Psoas muscle (tissue), 8 donors: ENCODE data around the gene AKR7A2. TPM values are rescaled to one million over a fixed set of nuclear protein-coding genes. Genes with fewer than 3 reads are reported as not detected.
"Not testable (repeated sequence)": the region's sequence is repeated elsewhere in the genome, so short reads cannot be mapped to it uniquely, and the experiment has no call there.

Source experiments
- ATAC-seq, 4 donors: fragments of 200-7000 bp; cut with Tn5 transposase; one replicate each; pipeline ENCODE4 v1.9.1; 2020; ENCODE audit warnings: moderate library complexity in 3 of 4, mild to moderate bottlenecking in 2 of 4
- DNase-seq, 2 donors: peaks; one replicate each; pipeline ENCODE4 v3.0.0-alpha.2; 2020
- H3K27ac ChIP-seq: fragments of 200-600 bp; one replicate; pipeline ENCODE4 v1.8.0; 2022
- H3K27me3 ChIP-seq, 3 donors: fragments of 200-600 bp in 1 of 3; one replicate each; pipeline versions ENCODE4 v1.6.1 to v1.8.0; 2013 to 2022; ENCODE audit warnings: low read length in 2 of 3, mild to moderate bottlenecking in 2 of 3, moderate library complexity in 1 of 3; ENCODE audit not compliant: insufficient read depth in 3 of 3
- H3K36me3 ChIP-seq, 2 donors: fragments of 200-600 bp in 1 of 2; one replicate each; pipeline versions ENCODE4 v1.6.1 to v1.8.0; 2013 to 2022; ENCODE audit warnings: low read depth in 1 of 2, mild to moderate bottlenecking in 1 of 2, moderate library complexity in 1 of 2; ENCODE audit not compliant: insufficient read depth in 1 of 2
- H3K4me1 ChIP-seq: fragments of 200-600 bp; one replicate; pipeline ENCODE4 v1.8.0; 2022
- H3K4me3 ChIP-seq: fragments of 200-600 bp; one replicate; pipeline ENCODE4 v1.8.0; 2022; ENCODE audit warnings: mild to moderate bottlenecking
- H3K9me3 ChIP-seq: fragments of 200-600 bp; one replicate; pipeline ENCODE4 v1.8.0; 2022
- WGBS, 3 donors: extraction: QIAGEN DNeasy Blood & Tissue Kit; methylation state at CpG; one replicate each; pipeline versions ENCODE4 v1.1.6 to v1.1.7; 2013; 5-methylcytosine and 5-hydroxymethylcytosine counted together
- intact Hi-C, 2 donors: fragments of 100-400 bp; cut with DNase I; formaldehyde crosslinking; loops; one replicate each; pipeline versions ENCODE4 v1.11.0 to v1.14.2; 2022
- polyA plus RNA-seq, 3 donors: library from polyadenylated mRNA; stranded (reverse); fragments of 200-250 nt; gene quantifications; one replicate each; pipeline ENCODE4 v1.2.3, GENCODE V29; 2013
- total RNA-seq, 4 donors: library from RNA; stranded (reverse); fragmentation: NEBNext Ultra II Directional in 2 of 4; extraction: Animal tissue kit (Norgen Biotek cat#: 25700) in 2 of 4; gene quantifications; one replicate each; pipeline versions ENCODE4 v1.2.1 to v1.2.4, GENCODE V29; 2021 to 2023
- TF ChIP-seq, protein P1 (sequence below): fragments of 200-600 bp; IDR thresholded peaks from one replicate; pipeline ENCODE4 v1.8.0; 2022; ENCODE audit warnings: antibody characterized with exemption
- donor health status: healthy with polysubstance abuse.
- donor health status: DM: no; HTN: no; CAD: no; lungs with moderate emphysema.
- donor health status: Bipolar disorder and iron deficiency.
- donor health status: healthy.
- donor health status: DM: yes; HTN: yes; CAD: no.
- donor health status: DM: no; HTN: no; CAD: no.
- donor health status: DM: no; HTN: no; CAD: no.
- donor health status: DM: yes; HTN: yes; CAD: no.

Gene AKR7A2
- total and polyA plus RNA-seq, 7 donors: 24.6 to 52.2 (median 30.3) TPM

DNA sequence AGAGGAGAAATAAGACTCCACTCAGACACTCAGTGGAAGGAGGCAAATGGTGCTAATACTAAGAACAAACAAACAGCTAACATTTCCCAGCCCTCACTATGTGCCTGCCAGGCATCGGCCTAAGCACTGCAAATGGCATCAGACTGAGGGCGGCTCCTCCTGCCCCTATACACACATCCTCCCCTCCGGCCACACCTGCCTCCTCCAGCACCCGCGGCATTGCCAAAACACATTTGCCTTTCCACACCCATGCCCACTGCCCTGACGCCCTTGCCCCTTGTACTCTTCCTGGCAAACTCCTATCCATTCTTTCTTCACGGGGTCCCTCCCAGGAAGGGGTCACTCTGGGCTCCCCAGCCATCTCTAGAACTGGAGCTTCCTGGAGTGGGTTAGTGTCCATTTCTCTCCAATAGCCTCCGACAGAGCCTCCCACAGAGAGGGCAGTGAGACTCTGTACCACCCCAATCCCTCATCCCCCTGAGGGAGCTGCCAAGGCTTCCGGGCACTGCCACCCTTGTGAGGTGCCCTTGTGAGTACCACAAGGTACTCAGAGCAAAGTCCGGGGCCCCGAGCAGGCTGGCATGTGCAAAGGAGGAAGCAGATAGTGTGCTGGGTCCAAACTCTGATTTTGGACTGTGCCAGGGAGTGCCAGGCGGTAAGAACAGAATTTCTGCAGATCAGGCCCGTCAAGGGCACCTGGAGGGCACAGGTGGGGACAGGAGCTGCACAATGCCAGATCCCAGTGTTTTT is 24.3 kb downstream of the AKR7A2 start:
- intact Hi-C loops: no loop called here
- ATAC-seq (peak in 1 of 4 donors; percentile 5), DNase-seq (no peak)
- Histone ChIP-seq H3K27ac (no peak overlapping the region), H3K9me3 (no peaks in the 10 kb centered on the region), H3K4me1 (peaks cover 8% of the 10 kb centered on the region), H3K4me3 (no peak overlapping the region), H3K36me3 (no peaks in the 10 kb centered on the region), H3K27me3 (no peaks in the 10 kb centered on the region)
- WGBS, 3 donors: 85 to 92% (median 90%) methylated on average over 13 of the region's 13 CpGs
- TF ChIP-seq, protein P1, sequence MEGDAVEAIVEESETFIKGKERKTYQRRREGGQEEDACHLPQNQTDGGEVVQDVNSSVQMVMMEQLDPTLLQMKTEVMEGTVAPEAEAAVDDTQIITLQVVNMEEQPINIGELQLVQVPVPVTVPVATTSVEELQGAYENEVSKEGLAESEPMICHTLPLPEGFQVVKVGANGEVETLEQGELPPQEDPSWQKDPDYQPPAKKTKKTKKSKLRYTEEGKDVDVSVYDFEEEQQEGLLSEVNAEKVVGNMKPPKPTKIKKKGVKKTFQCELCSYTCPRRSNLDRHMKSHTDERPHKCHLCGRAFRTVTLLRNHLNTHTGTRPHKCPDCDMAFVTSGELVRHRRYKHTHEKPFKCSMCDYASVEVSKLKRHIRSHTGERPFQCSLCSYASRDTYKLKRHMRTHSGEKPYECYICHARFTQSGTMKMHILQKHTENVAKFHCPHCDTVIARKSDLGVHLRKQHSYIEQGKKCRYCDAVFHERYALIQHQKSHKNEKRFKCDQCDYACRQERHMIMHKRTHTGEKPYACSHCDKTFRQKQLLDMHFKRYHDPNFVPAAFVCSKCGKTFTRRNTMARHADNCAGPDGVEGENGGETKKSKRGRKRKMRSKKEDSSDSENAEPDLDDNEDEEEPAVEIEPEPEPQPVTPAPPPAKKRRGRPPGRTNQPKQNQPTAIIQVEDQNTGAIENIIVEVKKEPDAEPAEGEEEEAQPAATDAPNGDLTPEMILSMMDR: no peak

DNA sequence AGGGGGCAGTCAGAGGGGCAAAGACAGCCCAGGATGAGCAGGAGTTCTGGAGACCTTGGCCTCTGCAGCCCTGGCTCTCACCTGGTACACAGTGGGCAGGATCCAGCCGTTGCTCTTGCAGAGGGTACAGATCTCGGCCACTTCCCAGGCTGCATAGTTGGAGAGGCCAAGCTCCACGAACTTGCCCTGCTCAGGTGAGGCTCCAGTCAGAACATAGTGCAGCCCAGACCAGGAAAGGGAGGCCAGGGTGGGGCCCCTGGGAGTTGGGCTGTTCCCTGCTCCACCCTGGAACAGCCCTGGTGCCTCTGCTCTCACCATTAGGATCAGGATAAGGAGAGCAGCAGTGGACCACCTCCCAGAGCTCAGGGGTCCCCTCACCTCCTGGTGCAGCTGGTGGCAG is 26.1 kb downstream of the AKR7A2 start:
- H3K4me3 ChIP-seq, H3K9me3 ChIP-seq, H3K27ac ChIP-seq, DNase-seq, intact Hi-C loops, H3K27me3 ChIP-seq, ATAC-seq, H3K36me3 ChIP-seq, H3K4me1 ChIP-seq: not testable (repeated sequence)
- 75 to 91% (median 90%) methylated on average over 3 of the region's 3 CpGs for WGBS, 3 donors

DNA sequence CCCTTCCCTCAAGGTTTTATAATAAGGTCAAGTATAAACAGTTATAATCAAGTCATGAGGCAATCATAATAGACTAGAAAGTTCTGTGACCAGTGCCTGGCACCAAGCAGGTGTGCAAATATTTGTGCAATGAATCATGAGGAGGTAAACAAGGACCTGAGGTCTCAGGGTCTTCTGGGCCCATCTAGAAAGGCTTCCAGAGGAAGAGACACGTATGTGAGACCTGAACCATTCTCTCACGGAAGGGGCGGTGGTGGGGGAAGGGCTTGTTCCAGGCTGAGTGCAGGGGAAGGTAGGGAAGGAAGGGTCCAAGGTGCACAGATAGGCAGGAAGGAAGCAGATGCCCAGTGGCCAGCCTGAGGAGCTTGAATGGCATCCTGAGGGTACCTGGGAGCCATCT is 26.6 kb downstream of the AKR7A2 start:
- H3K27ac ChIP-seq, H3K4me3 ChIP-seq, H3K27me3 ChIP-seq, H3K36me3 ChIP-seq, H3K4me1 ChIP-seq, ATAC-seq, intact Hi-C loops, DNase-seq, H3K9me3 ChIP-seq: not testable (repeated sequence)
- 96 to 100% (median 96%) methylated on average over 3 of the region's 3 CpGs for WGBS, 3 donors

DNA sequence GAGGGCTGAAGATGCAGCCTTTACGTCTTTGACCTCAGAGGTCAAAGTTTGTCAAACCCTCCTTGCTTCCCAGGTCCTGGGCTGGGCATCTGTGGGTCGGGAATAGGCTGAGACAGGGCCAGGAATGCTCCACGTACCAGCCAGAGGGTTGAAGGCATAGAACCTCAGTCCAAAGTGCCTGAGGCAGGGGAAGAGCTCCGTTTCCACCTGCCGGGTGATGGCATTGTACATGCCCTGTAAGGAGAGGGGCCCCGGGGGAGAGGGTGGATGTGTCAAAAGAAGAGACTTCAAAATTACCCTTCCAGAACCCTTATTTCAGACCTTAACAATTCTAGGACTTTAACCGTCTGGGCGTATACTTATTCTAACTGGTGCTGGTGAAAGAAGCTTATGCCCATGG is 27.1 kb downstream of the AKR7A2 start:
- no peaks in the 10 kb centered on the region for H3K27me3 ChIP-seq
- no peak overlapping the region for H3K27ac ChIP-seq
- TF ChIP-seq, protein P1: no peak
- DNase-seq (no peak), ATAC-seq (no peak)
- intact Hi-C loops: no loop called here
- WGBS, 3 donors: 88 to 92% (median 90%) methylated on average over 8 of the region's 8 CpGs
- peaks cover 8% of the 10 kb centered on the region for H3K4me1 ChIP-seq
- H3K4me3 ChIP-seq: no peak overlapping the region
- H3K9me3 ChIP-seq: no peaks in the 10 kb centered on the region
- no peaks in the 10 kb centered on the region for H3K36me3 ChIP-seq

DNA sequence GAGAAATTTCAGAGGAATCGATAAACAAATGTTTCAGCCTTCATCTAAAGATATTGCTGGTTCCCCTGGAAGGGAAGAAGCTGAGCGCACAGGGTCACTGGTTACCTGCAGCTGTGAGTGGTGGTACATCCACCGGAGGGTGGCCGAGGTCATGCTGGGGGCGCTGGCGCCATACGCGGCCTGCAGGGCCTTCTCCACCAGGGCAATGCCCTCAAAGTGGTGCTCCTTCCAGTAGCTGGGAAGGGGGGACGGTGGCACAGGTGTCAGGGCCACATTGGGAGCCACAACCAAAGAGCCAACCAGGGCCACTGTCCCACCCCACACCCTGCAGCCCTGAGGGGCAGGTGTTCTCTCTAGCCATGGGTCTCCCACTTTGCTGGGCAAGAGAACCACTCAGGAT is 28.1 kb downstream of the AKR7A2 start:
- DNase-seq (no peak), ATAC-seq (no peak)
- TF ChIP-seq, protein P1: no peak
- 95 to 96% (median 96%) methylated on average over 9 of the region's 9 CpGs for WGBS, 3 donors
- Histone ChIP-seq H3K9me3 (no peaks in the 10 kb centered on the region), H3K27ac (no peak overlapping the region), H3K4me1 (peaks cover under 1% of the 10 kb centered on the region), H3K27me3 (no peaks in the 10 kb centered on the region), H3K36me3 (no peaks in the 10 kb centered on the region), H3K4me3 (no peak overlapping the region)
- intact Hi-C loops: no loop called here

DNA sequence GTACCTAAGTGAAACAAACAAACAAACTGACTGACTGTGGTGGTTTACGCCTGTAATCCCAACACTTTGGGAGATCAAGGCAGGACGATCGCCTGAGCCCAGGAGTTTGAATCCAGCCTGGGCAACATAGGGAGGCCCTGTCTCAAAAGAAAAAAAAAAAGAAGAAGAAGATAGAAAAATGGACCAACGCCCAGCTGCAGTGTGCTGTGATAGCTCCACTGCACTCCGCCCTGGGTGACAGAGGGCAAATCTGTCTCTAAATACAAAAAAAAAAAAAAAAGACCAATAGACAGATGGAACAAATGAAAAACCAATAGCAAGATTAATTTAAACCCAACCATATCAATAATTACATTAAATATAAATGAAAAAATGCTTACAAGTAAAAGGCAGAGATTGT is 37.3 kb downstream of the AKR7A2 start:
- no peak for DNase-seq
- no peaks in the 10 kb centered on the region for H3K36me3 ChIP-seq
- H3K27ac ChIP-seq: no peak overlapping the region
- intact Hi-C loops: no loop called here
- no peak for ATAC-seq
- peaks cover 0 to 6% (median 4%) of the 10 kb centered on the region in 3 donors for H3K27me3 ChIP-seq
- H3K9me3 ChIP-seq: no peaks in the 10 kb centered on the region
- WGBS, 3 donors: 94 to 96% (median 95%) methylated on average over 5 of the region's 5 CpGs
- no peak overlapping the region for H3K4me3 ChIP-seq
- TF ChIP-seq, protein P1: no peak
- no peaks in the 10 kb centered on the region for H3K4me1 ChIP-seq

DNA sequence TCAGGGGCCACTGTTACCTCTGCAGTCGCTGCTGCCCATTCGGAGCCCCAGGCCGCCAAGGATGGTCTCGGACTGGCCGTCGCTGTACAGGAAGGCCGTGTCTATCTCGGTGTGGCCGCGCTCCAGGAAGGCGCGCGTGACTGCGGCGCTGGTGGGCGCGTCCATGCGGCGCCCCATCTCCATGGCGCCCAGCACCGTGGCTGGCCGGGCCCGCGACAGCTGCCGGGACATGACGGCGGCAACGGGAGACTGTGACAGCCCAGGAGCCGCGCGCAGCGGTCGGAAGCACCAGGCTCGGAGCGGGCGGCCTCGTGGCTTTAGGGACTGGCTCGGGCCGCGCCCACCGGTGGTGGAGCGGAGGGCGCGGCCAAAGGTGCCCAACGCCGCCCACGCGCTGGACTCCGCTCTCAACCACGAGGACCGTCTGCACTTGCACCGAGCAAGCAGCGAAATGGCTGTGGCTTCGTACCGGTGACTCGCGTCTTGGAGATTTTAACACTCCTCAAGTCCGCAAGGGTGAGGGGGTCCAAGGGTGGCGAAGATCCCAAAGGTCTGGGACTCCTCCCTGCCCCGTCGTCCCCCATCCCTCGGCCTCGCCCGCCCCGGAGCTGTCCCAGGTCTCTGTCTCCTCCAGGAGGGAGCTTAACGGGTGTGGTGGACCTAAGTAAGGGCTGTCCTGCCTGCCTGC is 38.0 kb downstream of the AKR7A2 start:
- H3K27ac ChIP-seq, H3K4me1 ChIP-seq, intact Hi-C loops, DNase-seq, H3K36me3 ChIP-seq, H3K27me3 ChIP-seq, H3K9me3 ChIP-seq: not testable (repeated sequence)
- peak; percentile 63 to 81 (median 78) for ATAC-seq
- WGBS, 3 donors: 16 to 27% (median 25%) methylated on average over 27 to 56 of the region's 66 CpGs
- peak overlapping the region; percentile 32 for H3K4me3 ChIP-seq
